Stomach (tissue), 9 donors: ENCODE results near the gene TAF12. TPM values are rescaled to one million over a fixed set of nuclear protein-coding genes. Genes with fewer than 3 reads are reported as not detected.
A peak's percentile ranks its signal among the peaks of the same experiment; 100 is the strongest.
"Not testable (repeated sequence)": the region's sequence is repeated elsewhere in the genome, so short reads cannot be mapped to it uniquely, and the experiment has no call there.

ENCODE experiments used
- DNase-seq, 2 donors: peaks; one replicate each; pipeline versions ENCODE4 v3.0.0 to v3.0.0-alpha.2; 2013 to 2019
- H3K27ac ChIP-seq, 5 donors: fragments of 200-600 bp in 4 of 5; sonication (generic) in 4 of 5; one replicate each; pipeline ENCODE4 v1.5.1; 2013 to 2019; ENCODE audit warnings: mild to moderate bottlenecking in 1 of 5, moderate library complexity in 1 of 5
- H3K27me3 ChIP-seq, 3 donors: fragments of 200-600 bp; sonication (generic); one replicate each; pipeline ENCODE4 v1.5.1; 2017 to 2019; ENCODE audit warnings: mixed run types in 1 of 3
- H3K36me3 ChIP-seq, 4 donors: fragments of 200-600 bp; sonication (generic); 1 replicate in 3 of 4; 2 replicates in 1 of 4; pipeline ENCODE4 v1.5.1; 2016 to 2019
- H3K4me1 ChIP-seq, 4 donors: fragments of 200-600 bp; sonication (generic); one replicate each; pipeline ENCODE4 v1.5.1; 2016 to 2019
- H3K4me3 ChIP-seq, 4 donors: fragments of 200-600 bp; sonication (generic) in 3 of 4; one replicate each; pipeline ENCODE4 v1.5.1; 2016 to 2019; ENCODE audit warnings: mild to moderate bottlenecking in 1 of 4
- H3K9me3 ChIP-seq, 4 donors: fragments of 200-600 bp; sonication (generic); one replicate each; pipeline ENCODE4 v1.5.1; 2016 to 2019
- EP300 ChIP-seq: sonication (generic); formaldehyde crosslinking; IDR thresholded peaks from one replicate; pipeline ENCODE4 v1.6.1; 2017; ENCODE audit warnings: antibody characterized with exemption
- POLR2A ChIP-seq, 4 donors: fragments of 450-650 bp; IDR thresholded peaks; one replicate each; pipeline ENCODE4 v1.6.1; 2016; ENCODE audit warnings: antibody characterized with exemption in 4 of 4, control low read depth in 2 of 4, mild to moderate bottlenecking in 1 of 4, moderate library complexity in 1 of 4
- POLR2AphosphoS5 ChIP-seq, 3 donors: sonication (generic); formaldehyde crosslinking; IDR thresholded peaks; one replicate each; pipeline ENCODE4 v1.6.1; 2016; ENCODE audit warnings: antibody characterized with exemption in 3 of 3
- WGBS, 5 donors: extraction: QIAGEN DNeasy Blood & Tissue Kit in 3 of 5; methylation state at CpG; one replicate each; pipeline versions ENCODE4 v1.1.5 to v1.1.7; 2013 to 2018; 5-methylcytosine and 5-hydroxymethylcytosine counted together
- intact Hi-C: fragments of 100-400 bp; cut with DNase I; formaldehyde crosslinking; loops from one replicate; pipeline ENCODE4 v1.15.1; 2023; ENCODE audit warnings: low total_unique reads
- polyA plus RNA-seq, 3 donors: library from polyadenylated mRNA; stranded (reverse); fragments of 200-250 nt; gene quantifications; one replicate each; pipeline ENCODE4 v1.2.3, GENCODE V29; 2013
- total RNA-seq, 5 donors: library from RNA; depleted of rRNA; stranded (reverse); fragments of >200 nt; gene quantifications; one replicate each; pipeline versions ENCODE4 v1.1.0 to v1.2.3, GENCODE V29; 2014 to 2016
- TF ChIP-seq, protein P1 (sequence below), 7 experiments: fragments of 450-650 bp in 4 of 7; fragments of 200-600 bp in 3 of 7; sonication (generic) in 3 of 7; IDR thresholded peaks; one replicate each; pipeline ENCODE4 v1.5.1; 2016 to 2019; ENCODE audit warnings: antibody characterized with exemption in 7 of 7, control low read depth in 2 of 7, mild to moderate bottlenecking in 1 of 7
- donor health status: healthy with polysubstance abuse.
- donor health status: Bipolar disorder and iron deficiency.
- donor health status: healthy.

The TAF12 gene
- total and polyA plus RNA-seq, 8 donors: 1.8 to 31.2 (median 19.6) TPM

DNA sequence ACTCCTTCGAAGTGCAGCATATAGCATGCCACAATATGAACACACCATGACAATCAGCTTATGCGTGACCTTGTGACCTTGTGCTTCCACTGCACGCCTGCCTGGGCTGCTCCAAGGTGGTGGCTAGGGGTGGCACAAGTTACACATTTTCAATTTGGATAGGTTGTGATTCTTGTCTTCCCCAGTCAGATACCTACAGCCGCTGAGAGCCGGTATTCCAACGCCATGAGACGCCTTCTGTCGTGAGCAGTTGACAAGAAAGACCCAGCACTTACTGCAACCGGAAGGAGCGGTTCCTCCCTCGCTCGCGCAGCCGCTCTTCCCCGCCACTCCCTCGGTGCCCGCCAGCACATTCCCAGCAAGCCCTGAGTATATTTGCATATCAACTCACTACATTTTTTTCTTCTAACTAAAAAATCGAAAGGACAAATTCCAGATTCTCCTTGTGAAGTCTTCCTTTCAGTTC is 5.2 kb upstream of the TAF12 start:
- Histone ChIP-seq H3K4me1 (peaks cover 16 to 39% (median 32%) of the 10 kb centered on the region in 4 donors), H3K27me3 (no peaks in the 10 kb centered on the region), H3K9me3 (no peaks in the 10 kb centered on the region), H3K4me3 (peak overlapping the region; percentile 40 to 47 (median 42)), H3K36me3 (no peaks in the 10 kb centered on the region), H3K27ac (peak overlapping the region; percentile 89 to 98 (median 91))
- 1 to 2% (median 1%) methylated on average over 18 of the region's 18 CpGs for WGBS, 5 donors
- intact Hi-C loops: no loop called here
- peak; percentile 91 to 98 for DNase-seq
- TF ChIP-seq POLR2AphosphoS5 (IDR thresholded peaks at IDR 0.05): peak in 1 of 3 donors; percentile 53
- no peak for TF ChIP-seq POLR2A (IDR thresholded peaks at IDR 0.05)

DNA sequence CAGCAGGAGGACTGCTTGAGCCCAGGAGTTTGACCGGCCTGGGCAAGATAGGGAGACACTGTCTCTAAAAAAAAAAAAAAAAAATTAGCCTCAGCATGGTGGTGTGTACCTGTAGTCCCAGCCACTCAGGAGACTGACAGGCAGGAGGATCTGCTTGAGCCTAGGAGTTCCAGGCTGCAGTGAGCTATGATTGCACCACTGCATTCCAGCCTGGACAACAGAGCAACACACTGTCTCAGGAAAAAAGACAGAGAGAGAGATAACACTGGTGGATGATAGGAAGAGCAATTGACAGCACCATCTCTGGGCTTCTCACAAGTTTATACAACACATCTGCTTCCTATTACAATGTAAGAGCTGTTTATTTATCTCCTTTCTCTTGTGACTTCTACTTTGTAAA is 3.2 kb upstream of the TAF12 start:
- Histone ChIP-seq H3K27ac (no peak overlapping the region), H3K4me3 (no peak overlapping the region), H3K36me3 (no peaks in the 10 kb centered on the region), H3K4me1 (peaks cover 24 to 51% (median 43%) of the 10 kb centered on the region in 4 donors), H3K27me3 (no peaks in the 10 kb centered on the region), H3K9me3 (no peaks in the 10 kb centered on the region)
- no peak for TF ChIP-seq POLR2A (IDR thresholded peaks at IDR 0.05)
- DNase-seq: no peak
- 69 to 91% (median 83%) methylated on average over 1 of the region's 1 CpG for WGBS, 5 donors
- intact Hi-C loops: no loop called here

DNA sequence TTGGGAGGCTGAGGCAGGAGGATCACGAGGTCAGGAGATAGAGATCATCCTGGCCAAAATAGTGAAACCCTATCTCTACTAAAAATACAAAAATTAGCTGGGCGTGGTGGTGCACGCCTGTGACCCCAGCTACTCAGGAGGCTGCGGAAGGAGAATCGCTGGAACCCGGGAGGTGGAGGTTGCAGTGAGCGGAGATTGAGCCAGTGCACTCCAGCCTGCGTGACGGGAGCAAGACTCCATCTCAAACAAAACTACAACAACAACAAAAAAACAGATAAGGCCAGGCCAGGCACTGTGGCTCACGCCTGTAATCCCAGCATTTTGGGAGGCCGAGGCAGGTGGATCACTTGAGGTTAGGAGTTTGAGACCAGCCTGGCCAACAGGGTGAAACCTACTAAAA is 2.5 kb upstream of the TAF12 start:
- DNase-seq, H3K27ac ChIP-seq, H3K4me3 ChIP-seq, H3K9me3 ChIP-seq, H3K27me3 ChIP-seq, intact Hi-C loops, H3K36me3 ChIP-seq: not testable (repeated sequence)
- H3K4me1 ChIP-seq: peaks cover 24 to 57% (median 49%) of the 10 kb centered on the region in 4 donors
- 95 to 97% (median 96%) methylated on average over 11 of the region's 11 CpGs for WGBS, 5 donors

DNA sequence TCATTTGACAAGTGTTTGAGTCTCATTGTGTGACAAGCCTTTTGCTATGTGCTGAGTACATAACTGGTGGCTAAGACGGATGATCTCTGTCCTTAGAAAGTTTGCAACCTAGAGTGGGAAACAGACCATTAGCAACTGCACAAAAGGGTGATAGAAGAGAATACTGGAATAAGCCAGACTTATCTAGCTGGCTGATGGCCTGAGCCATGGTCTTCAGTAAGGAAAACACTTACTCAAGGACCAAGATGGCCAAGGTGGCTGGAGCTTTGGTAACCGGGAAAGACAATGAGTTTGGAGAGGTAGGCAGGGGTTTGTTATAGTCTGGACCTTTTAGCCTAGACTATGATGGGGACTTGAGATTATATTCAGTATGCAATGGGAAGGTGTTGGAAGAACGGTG is 1.6 kb upstream of the TAF12 start:
- Histone ChIP-seq H3K9me3 (no peaks in the 10 kb centered on the region), H3K4me1 (peaks cover 24 to 63% (median 52%) of the 10 kb centered on the region in 4 donors), H3K27ac (peak overlapping the region in 3 of 5 donors; percentile 93 to 95 (median 94)), H3K36me3 (no peaks in the 10 kb centered on the region), H3K27me3 (no peaks in the 10 kb centered on the region), H3K4me3 (peak overlapping the region in 2 of 4 donors; percentile 64 to 74)
- intact Hi-C loops: no loop called here
- TF ChIP-seq EP300 (no peak), POLR2A (IDR thresholded peaks at IDR 0.05) (no peak), POLR2AphosphoS5 (IDR thresholded peaks at IDR 0.05) (no peak)
- TF ChIP-seq, protein P1, sequence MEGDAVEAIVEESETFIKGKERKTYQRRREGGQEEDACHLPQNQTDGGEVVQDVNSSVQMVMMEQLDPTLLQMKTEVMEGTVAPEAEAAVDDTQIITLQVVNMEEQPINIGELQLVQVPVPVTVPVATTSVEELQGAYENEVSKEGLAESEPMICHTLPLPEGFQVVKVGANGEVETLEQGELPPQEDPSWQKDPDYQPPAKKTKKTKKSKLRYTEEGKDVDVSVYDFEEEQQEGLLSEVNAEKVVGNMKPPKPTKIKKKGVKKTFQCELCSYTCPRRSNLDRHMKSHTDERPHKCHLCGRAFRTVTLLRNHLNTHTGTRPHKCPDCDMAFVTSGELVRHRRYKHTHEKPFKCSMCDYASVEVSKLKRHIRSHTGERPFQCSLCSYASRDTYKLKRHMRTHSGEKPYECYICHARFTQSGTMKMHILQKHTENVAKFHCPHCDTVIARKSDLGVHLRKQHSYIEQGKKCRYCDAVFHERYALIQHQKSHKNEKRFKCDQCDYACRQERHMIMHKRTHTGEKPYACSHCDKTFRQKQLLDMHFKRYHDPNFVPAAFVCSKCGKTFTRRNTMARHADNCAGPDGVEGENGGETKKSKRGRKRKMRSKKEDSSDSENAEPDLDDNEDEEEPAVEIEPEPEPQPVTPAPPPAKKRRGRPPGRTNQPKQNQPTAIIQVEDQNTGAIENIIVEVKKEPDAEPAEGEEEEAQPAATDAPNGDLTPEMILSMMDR (IDR thresholded peaks at IDR 0.05): no peak
- DNase-seq: no peak
- 67 to 98% (median 91%) methylated on average over 3 of the region's 3 CpGs for WGBS, 5 donors

DNA sequence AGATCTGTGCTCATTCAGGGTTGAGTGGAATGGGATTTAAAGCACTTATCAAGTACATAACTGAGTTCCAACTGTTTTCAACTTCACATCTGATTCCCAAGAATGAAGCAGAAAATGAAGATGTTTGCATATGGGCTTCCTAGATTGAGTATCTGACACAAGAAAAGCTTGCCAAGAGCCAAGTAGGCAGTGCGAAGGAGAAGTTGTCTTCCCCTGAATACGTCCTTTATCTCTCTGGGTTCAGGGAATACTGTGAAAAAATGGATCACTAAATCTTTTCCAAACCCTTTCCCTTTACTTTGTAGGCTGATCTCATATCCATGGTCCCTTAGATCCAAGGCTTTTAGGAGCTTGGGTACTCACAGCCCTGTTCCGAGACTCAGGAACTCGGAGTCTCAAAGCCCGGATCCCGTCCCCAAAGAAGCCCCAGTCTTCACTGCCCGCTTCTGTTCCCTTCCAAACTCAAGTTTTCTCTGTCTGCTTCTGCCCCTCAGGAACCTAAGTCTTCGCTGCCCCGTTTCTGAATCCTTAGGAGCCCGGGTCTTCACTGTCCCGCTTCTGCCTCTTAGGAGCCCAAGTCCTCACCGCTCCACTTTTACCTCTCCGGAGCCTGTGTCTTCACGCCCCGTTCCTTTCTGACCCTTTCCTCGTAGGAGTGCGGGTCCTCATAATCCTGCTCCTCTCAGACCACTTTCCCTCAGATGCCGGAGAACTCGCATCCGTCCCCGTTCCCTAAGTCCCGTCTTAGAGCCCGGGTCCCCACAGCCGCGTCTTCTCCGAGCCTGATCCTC is 616 bp downstream of the TAF12 start:
- no peak for DNase-seq
- intact Hi-C loops: no loop called here
- peak overlapping the region; percentile 64 to 80 (median 74) for H3K4me3 ChIP-seq
- 0 to 1% (median 0%) methylated on average over 26 of the region's 26 CpGs for WGBS, 5 donors
- H3K27me3 ChIP-seq: no peaks in the 10 kb centered on the region
- H3K27ac ChIP-seq: peak overlapping the region; percentile 88 to 95 (median 93)
- TF ChIP-seq POLR2A (IDR thresholded peaks at IDR 0.05): no peak
- TF ChIP-seq EP300: no peak
- TF ChIP-seq POLR2AphosphoS5 (IDR thresholded peaks at IDR 0.05): no peak
- TF ChIP-seq, protein P1 (IDR thresholded peaks at IDR 0.05): no peak
- no peaks in the 10 kb centered on the region for H3K9me3 ChIP-seq
- H3K36me3 ChIP-seq: no peaks in the 10 kb centered on the region
- H3K4me1 ChIP-seq: peaks cover 14 to 48% (median 38%) of the 10 kb centered on the region in 4 donors

DNA sequence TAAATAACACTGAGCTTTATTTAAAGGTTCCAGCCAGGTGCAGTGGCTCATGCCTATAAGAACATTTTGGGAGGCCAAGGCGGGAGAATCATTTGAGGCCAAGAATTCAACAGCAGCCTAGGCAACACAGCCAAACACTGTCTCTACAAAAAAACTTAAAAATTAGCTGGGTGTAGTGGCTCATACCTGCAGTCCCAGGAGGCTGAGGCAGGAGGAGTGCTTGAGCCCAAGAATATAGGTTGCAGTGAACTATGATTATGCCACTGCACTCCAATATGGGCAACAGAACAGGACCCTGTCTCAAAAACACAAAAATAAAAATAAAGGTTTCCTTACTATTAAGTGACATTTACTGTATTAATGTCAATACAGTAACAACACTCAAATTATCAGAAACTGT is 2.1 kb downstream of the TAF12 start:
- Histone ChIP-seq H3K4me1 (peaks cover 14 to 45% (median 36%) of the 10 kb centered on the region in 4 donors), H3K9me3 (no peaks in the 10 kb centered on the region), H3K27me3 (no peaks in the 10 kb centered on the region), H3K36me3 (peaks cover 0 to 9% (median 0%) of the 10 kb centered on the region in 4 donors), H3K27ac (no peak overlapping the region), H3K4me3 (no peak overlapping the region)
- intact Hi-C loops: no loop called here
- TF ChIP-seq, protein P1 (IDR thresholded peaks at IDR 0.05): peak in 2 of 7 experiments; percentile 10 to 13
- no peak for TF ChIP-seq POLR2A (IDR thresholded peaks at IDR 0.05)
- WGBS, 5 donors: 85 to 93% (median 90%) methylated on average over 1 of the region's 1 CpG
- DNase-seq: peak in 1 of 2 donors; percentile 41
